A549 treated with DMSO at 1 μM for 4 hours (cell line): Measurements from ENCODE around the gene SLC38A3. TPM values are rescaled to one million over a fixed set of nuclear protein-coding genes. Genes with fewer than 3 reads are reported as not detected.

Experiments used
- total RNA-seq: library from RNA; stranded (reverse); fragments of 200-300 nt; extraction: Qiagen RNA extraction; gene quantifications from 5 replicates; pipeline ENCODE4 v1.2.3, GENCODE V29; 2022; ENCODE audit warnings: low read depth

SLC38A3 gene
- 0.07 TPM in 1 of 5 replicates, not detected in the others for total RNA-seq

GRCh38 chr3:50204804-50205412 is at the start of gene SLC38A3:
Gene SLC38A3 (plus strand): TSS chr3:50205271. CDS start chr3:50214200, 8,929 bp downstream.

GRCh38 chr3:50190936-50191660 is 14.0 kb upstream of the SLC38A3 start, which contains the start of gene GNAT1:
Gene GNAT1 (plus strand): TSS chr3:50191610. CDS start chr3:50191726, 116 bp downstream.

GRCh38 chr3:50235716-50236483 is 30.8 kb downstream of the SLC38A3 start, which contains the start of gene GNAI2:
Gene GNAI2 (plus strand): TSS chr3:50236204. CDS start chr3:50236336, 132 bp downstream.

GRCh38 chr3:50268703-50269451 is 63.8 kb downstream of the SLC38A3 start, which contains the start of gene SEMA3B:
Gene SEMA3B (plus strand): TSS chr3:50269147. CDS start chr3:50269241, 94 bp downstream.

Other genes starting within 250 kb of the SLC38A3 start
- gene RBM5, start 116.4 kb upstream of the SLC38A3 start, total RNA-seq = 30.9 to 38.1 TPM (median 33.4 TPM) in 5 replicates
- 7.7 to 9.8 TPM (median 9.3 TPM) in 5 replicates for gene SEMA3F, start 49.9 kb upstream of the SLC38A3 start, total RNA-seq
- 0.09 TPM in 1 of 5 replicates, not detected in the others for gene GNAT1, start 13.7 kb upstream of the SLC38A3 start, total RNA-seq
- gene GNAI2, start 30.9 kb downstream of the SLC38A3 start, total RNA-seq = 34.6 to 46.7 TPM (median 40.0 TPM) in 5 replicates
- 6.7 to 8.1 TPM (median 6.9 TPM) in 5 replicates for gene SEMA3B, start 63.9 kb downstream of the SLC38A3 start, total RNA-seq
- gene LSMEM2, start 73.8 kb downstream of the SLC38A3 start, total RNA-seq = 0.05 to 0.06 TPM in 2 of 5 replicates, not detected in the others
- 75.3 to 98.9 TPM (median 94.1 TPM) in 5 replicates for gene IFRD2, start 87.2 kb downstream of the SLC38A3 start, total RNA-seq
- gene HYAL3, start 94.1 kb downstream of the SLC38A3 start, total RNA-seq = 6.7 to 10.9 TPM (median 8.1 TPM) in 5 replicates
- 4.8 to 6.7 TPM (median 5.1 TPM) in 5 replicates for gene NAA80, start 94.1 kb downstream of the SLC38A3 start, total RNA-seq
- 0.28 to 0.45 TPM (median 0.33 TPM) in 5 replicates for gene HYAL1, start 98.3 kb downstream of the SLC38A3 start, total RNA-seq
- 19.8 to 26.8 TPM (median 22.6 TPM) in 5 replicates for gene HYAL2, start 117.5 kb downstream of the SLC38A3 start, total RNA-seq
- gene TUSC2, start 123.0 kb downstream of the SLC38A3 start, total RNA-seq = 25.9 to 35.4 TPM (median 33.7 TPM) in 5 replicates
- gene RASSF1, start 135.6 kb downstream of the SLC38A3 start, total RNA-seq = 18.0 to 19.6 TPM (median 19.3 TPM) in 5 replicates
- gene ZMYND10, start 140.5 kb downstream of the SLC38A3 start, total RNA-seq = 0.53 to 1.2 TPM (median 1.00 TPM) in 5 replicates
- gene NPRL2, start 145.5 kb downstream of the SLC38A3 start, total RNA-seq = 12.8 to 14.0 TPM (median 13.3 TPM) in 5 replicates
- gene CYB561D2, start 145.6 kb downstream of the SLC38A3 start, total RNA-seq = 17.2 to 23.0 TPM (median 22.0 TPM) in 5 replicates
- 40.0 to 48.2 TPM (median 43.0 TPM) in 5 replicates for gene TMEM115, start 154.2 kb downstream of the SLC38A3 start, total RNA-seq